Measurements from ENCODE around the gene NOS3. TPM values are rescaled to one million over a fixed set of nuclear protein-coding genes. Genes with fewer than 3 reads are reported as not detected.

The NOS3 gene
- total and polyA plus RNA-seq, 2 of the 13 experiments (the other 11 are each of a cell fraction or from before 2014, with no cell fraction given), result 3.7 to 7.5 TPM

- TF ChIP-seq, protein P1, sequence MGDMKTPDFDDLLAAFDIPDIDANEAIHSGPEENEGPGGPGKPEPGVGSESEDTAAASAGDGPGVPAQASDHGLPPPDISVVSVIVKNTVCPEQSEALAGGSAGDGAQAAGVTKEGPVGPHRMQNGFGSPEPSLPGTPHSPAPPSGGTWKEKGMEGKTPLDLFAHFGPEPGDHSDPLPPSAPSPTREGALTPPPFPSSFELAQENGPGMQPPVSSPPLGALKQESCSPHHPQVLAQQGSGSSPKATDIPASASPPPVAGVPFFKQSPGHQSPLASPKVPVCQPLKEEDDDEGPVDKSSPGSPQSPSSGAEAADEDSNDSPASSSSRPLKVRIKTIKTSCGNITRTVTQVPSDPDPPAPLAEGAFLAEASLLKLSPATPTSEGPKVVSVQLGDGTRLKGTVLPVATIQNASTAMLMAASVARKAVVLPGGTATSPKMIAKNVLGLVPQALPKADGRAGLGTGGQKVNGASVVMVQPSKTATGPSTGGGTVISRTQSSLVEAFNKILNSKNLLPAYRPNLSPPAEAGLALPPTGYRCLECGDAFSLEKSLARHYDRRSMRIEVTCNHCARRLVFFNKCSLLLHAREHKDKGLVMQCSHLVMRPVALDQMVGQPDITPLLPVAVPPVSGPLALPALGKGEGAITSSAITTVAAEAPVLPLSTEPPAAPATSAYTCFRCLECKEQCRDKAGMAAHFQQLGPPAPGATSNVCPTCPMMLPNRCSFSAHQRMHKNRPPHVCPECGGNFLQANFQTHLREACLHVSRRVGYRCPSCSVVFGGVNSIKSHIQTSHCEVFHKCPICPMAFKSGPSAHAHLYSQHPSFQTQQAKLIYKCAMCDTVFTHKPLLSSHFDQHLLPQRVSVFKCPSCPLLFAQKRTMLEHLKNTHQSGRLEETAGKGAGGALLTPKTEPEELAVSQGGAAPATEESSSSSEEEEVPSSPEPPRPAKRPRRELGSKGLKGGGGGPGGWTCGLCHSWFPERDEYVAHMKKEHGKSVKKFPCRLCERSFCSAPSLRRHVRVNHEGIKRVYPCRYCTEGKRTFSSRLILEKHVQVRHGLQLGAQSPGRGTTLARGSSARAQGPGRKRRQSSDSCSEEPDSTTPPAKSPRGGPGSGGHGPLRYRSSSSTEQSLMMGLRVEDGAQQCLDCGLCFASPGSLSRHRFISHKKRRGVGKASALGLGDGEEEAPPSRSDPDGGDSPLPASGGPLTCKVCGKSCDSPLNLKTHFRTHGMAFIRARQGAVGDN (CRISPR knock-in tag; IDR thresholded peaks at IDR 0.05), result peak; percentile 23; the same call in 1 of the 2 replicates
Observed at GRCh38 chr7:150988230-150989226, 2.3 kb upstream of the NOS3 start (continued).

GRCh38 chr7:150989456-150989855, 1.4 kb upstream of the NOS3 start:
- in situ Hi-C loops (cut with HindIII; ENCODE audit: extremely low pct_ligation_motif_present, low pct_unique_long_range_greater_than_20kb), result loop anchor here (5.0 kb wide), 1 partner anchor 92 kb away; no protein-coding TSS in a partner anchor
- CTCF ChIA-PET (ENCODE audit: low intra/inter-chr PET ratio, low total read pairs), result interaction anchor here (1.6 to 1.9 kb wide), 2 partner anchors 24 to 91 kb away, joined by 4 to 13 read pairs; no protein-coding TSS in a partner anchor
- H3K9me3 ChIP-seq (ENCODE audit: low read length), result no peaks in the 10 kb centered on the region
- BruUV-seq (replicated peaks), result no TSS peak
- TF ChIP-seq ZNF24 (IDR thresholded peaks at IDR 0.05) (no peak), ZNF468 (CRISPR knock-in tag; IDR thresholded peaks at IDR 0.05) (no peak), ZNF788 (CRISPR knock-in tag; IDR thresholded peaks at IDR 0.05; ENCODE audit: borderline replicate concordance) (no peak), ZSCAN5A (CRISPR knock-in tag; IDR thresholded peaks at IDR 0.05; ENCODE audit: borderline replicate concordance) (no peak), RBM39 (IDR thresholded peaks at IDR 0.05; ENCODE audit: low read depth, low read length, poor library complexity, severe bottlenecking) (no peak)
- FAIRE-seq (no peak), DNase-seq (ENCODE audit: low spot score) (no peak), ATAC-seq (no peak)
- intact Hi-C loops (cut with micrococcal nuclease; ENCODE audit: unreplicated experiment), result no loop called here
- POLR2A ChIA-PET, result no interaction called here
- no peak overlapping the region for H3K27ac ChIP-seq (ENCODE audit: extremely low read length, insufficient read depth, low read length)
- no peak overlapping the region for H3K4me2 ChIP-seq (ENCODE audit: low read depth, low read length)
- no peaks in the 10 kb centered on the region for H3K36me3 ChIP-seq (replicated peaks in 1 of 2; ENCODE audit: control insufficient read depth in 1 of 2, insufficient read depth in 2 of 2, low read length in 2 of 2)
- H3K4me3 ChIP-seq (replicated peaks in 1 of 3; ENCODE audit: insufficient read depth in 1 of 3, low read depth in 2 of 3, low read length in 3 of 3), result no peak overlapping the region
- H3K4me1 ChIP-seq (ENCODE audit: insufficient read depth, low read length), result peaks cover 4% of the 10 kb centered on the region; the same call in 1 of the 2 replicates
- peaks cover 4 to 48% of the 10 kb centered on the region in 2 experiments for H3K27me3 ChIP-seq (ENCODE audit: control insufficient read depth in 1 of 2, insufficient read depth in 2 of 2, low read length in 2 of 2)
- no peak overlapping the region for H2AFZ ChIP-seq (ENCODE audit: low read length)
- H3K79me2 ChIP-seq (ENCODE audit: insufficient read depth, low read length), result no peaks in the 10 kb centered on the region
- H3K9ac ChIP-seq (ENCODE audit: insufficient read depth, low read depth, low read length), result no peak overlapping the region
- 0% methylated on average over 7 of the region's 7 CpGs for WGBS (ENCODE audit: low lambda C conversion rate)
- 0 out of 2 replicates have a peak, but pooled peaks cover 2% of the 10 kb centered on the region for H4K20me1 ChIP-seq (ENCODE audit: insufficient read depth, low read length)
